Thyroid gland (tissue), 4 donors: ENCODE measurements around the gene RAB3GAP1. TPM values are rescaled to one million over a fixed set of nuclear protein-coding genes. Genes with fewer than 3 reads are reported as not detected.

ENCODE experiments used
- DNase-seq, 2 donors: peaks; one replicate each; pipeline ENCODE4 v3.0.0-alpha.2; 2019
- H3K27ac ChIP-seq, 3 donors: fragments of 200-600 bp; sonication (generic); 1 replicate in 2 of 3; 2 replicates in 1 of 3; pipeline ENCODE4 v1.5.1; 2016 to 2019; ENCODE audit warnings: mild to moderate bottlenecking in 1 of 3, moderate library complexity in 1 of 3
- H3K27me3 ChIP-seq: fragments of 200-600 bp; sonication (generic); one replicate; pipeline ENCODE4 v1.5.1; 2019
- H3K36me3 ChIP-seq, 2 donors: fragments of 200-600 bp; sonication (generic); one replicate each; pipeline ENCODE4 v1.5.1; 2016 to 2019
- H3K4me1 ChIP-seq, 2 donors: fragments of 200-600 bp; sonication (generic); one replicate each; pipeline ENCODE4 v1.5.1; 2017 to 2019
- H3K4me3 ChIP-seq, 3 donors: fragments of 200-600 bp; sonication (generic); replicated peaks in 1 of 3; 1 replicate in 2 of 3; 2 replicates in 1 of 3; pipeline ENCODE4 v1.5.1; 2016; ENCODE audit warnings: mild to moderate bottlenecking in 1 of 3
- H3K9me3 ChIP-seq: fragments of 200-600 bp; sonication (generic); one replicate; pipeline ENCODE4 v1.5.1; 2017
- CTCF ChIP-seq, 6 experiments: fragments of 200-600 bp in 3 of 6; fragments of 450-650 bp in 3 of 6; sonication (generic) in 3 of 6; IDR thresholded peaks; one replicate each; pipeline ENCODE4 v1.5.1; 2016 to 2019; ENCODE audit warnings: antibody characterized with exemption in 6 of 6, mild to moderate bottlenecking in 2 of 6, inconsistent platforms in 1 of 6, moderate library complexity in 1 of 6
- POLR2A ChIP-seq, 2 donors: fragments of 450-650 bp; IDR thresholded peaks; one replicate each; pipeline ENCODE4 v1.6.1; 2017; ENCODE audit warnings: antibody characterized with exemption in 2 of 2, mild to moderate bottlenecking in 2 of 2, moderate library complexity in 1 of 2
- WGBS, 2 donors: methylation state at CpG; one replicate each; pipeline ENCODE4 v1.1.5; 2017; 5-methylcytosine and 5-hydroxymethylcytosine counted together
- intact Hi-C: fragments of 100-400 bp; cut with DNase I; formaldehyde crosslinking; loops from one replicate; pipeline ENCODE4 v1.15.1; 2023
- total RNA-seq, 4 donors: library from RNA; depleted of rRNA; stranded (reverse); fragments of >200 nt; gene quantifications; one replicate each; pipeline ENCODE4 v1.2.3, GENCODE V29; 2016

The RAB3GAP1 gene
- total RNA-seq, 4 donors from 2014 or later, result 53.0 to 74.5 (median 54.3) TPM

DNA sequence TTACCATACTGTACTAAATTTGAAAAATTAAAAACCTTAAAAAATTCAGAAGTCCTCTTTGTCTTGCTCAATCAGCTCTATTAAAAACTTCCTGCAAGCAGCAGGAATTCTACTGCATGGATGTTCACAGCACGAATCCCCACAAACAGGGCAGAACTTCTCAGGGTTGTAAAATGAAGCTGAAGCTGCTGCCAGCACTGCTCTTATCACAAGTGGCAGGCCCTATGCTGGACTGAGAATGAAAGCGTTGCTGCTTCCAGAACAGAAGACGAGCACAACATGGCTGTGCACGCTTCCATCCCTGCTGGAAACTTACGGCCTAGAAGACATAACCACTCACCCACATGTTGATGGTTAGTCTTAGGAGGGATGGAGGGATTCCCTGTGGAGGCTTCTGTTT is 134.0 kb downstream of the RAB3GAP1 start:
- DNase-seq, result no peak
- WGBS, 2 donors, result 85 to 98% methylated on average over 5 of the region's 5 CpGs
- H3K9me3 ChIP-seq, result no peaks in the 10 kb centered on the region
- H3K4me1 ChIP-seq, result no peaks in the 10 kb centered on the region
- H3K4me3 ChIP-seq, result no peak overlapping the region
- H3K27me3 ChIP-seq, result no peaks in the 10 kb centered on the region
- intact Hi-C loops, result no loop called here
- TF ChIP-seq POLR2A (IDR thresholded peaks at IDR 0.05), result no peak
- TF ChIP-seq CTCF (IDR thresholded peaks at IDR 0.05), result no peak
- H3K27ac ChIP-seq, result no peak overlapping the region
- no peaks in the 10 kb centered on the region for H3K36me3 ChIP-seq

DNA sequence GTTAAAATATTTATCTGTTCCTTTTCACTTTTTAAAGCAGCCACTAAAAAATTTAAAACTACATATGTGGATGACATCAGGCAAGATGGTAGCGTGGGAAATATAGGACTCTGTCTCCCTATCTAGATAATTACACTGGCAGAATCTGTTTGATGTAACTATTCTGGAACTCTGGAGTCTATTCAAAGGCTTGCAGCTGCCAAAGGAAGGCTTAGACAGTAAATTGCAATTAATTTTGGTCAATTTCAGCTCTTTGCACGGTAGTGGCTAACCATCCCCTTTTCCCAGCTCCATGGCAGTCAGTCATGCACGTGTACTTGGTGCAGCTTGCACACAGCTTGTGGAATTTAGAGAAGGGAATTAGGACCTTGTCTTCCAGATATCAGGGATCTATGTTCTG is 135.2 kb downstream of the RAB3GAP1 start:
- Histone ChIP-seq H3K9me3 (no peaks in the 10 kb centered on the region), H3K27ac (no peak overlapping the region), H3K4me1 (no peaks in the 10 kb centered on the region), H3K27me3 (no peaks in the 10 kb centered on the region), H3K36me3 (no peaks in the 10 kb centered on the region), H3K4me3 (no peak overlapping the region)
- intact Hi-C loops, result no loop called here
- DNase-seq, result no peak
- TF ChIP-seq POLR2A (IDR thresholded peaks at IDR 0.05), result no peak
- no peak for TF ChIP-seq CTCF (IDR thresholded peaks at IDR 0.05)
- WGBS, 2 donors, result 85 to 87% methylated on average over 3 of the region's 3 CpGs

DNA sequence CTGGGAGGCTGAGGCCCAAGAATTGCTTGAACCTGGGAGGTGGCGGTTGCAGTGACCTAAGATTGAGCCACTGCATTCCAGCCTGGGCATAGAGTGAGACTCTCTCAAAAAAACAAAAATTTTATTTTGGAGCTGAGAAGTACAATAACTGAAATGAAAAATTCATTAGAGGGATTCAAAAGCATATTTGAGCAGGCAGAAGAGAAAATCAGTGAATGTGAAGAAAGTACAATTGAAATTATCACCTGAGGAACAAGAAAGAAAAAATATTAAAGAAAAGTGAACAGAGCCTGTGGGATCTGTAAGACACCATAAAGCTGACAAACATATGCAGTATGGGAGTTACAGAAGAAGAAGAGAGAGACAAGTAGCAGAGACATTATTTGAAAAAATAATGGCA is 137.1 kb downstream of the RAB3GAP1 start:
- intact Hi-C loops, result no loop called here
- TF ChIP-seq CTCF (IDR thresholded peaks at IDR 0.05) (no peak), POLR2A (IDR thresholded peaks at IDR 0.05) (no peak)

DNA sequence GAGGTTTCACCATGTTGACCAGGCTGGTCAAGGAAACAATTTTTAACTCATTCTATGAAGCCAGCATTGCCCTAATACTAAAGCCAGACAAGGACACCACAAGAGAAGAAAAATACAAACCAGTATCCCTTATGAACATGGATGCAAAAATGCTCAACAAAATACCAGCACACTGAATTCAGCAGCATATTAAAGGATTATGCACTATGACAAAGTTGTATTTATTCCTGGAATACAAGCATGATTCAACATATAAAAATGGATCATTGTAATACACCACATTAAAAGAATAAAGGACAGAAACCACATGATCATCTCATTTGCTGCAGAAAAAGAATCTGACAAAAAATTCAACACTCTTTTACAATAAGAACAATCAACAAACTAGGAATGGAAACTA is 138.7 kb downstream of the RAB3GAP1 start:
- Histone ChIP-seq H3K4me1 (no peaks in the 10 kb centered on the region), H3K27ac (no peak overlapping the region), H3K4me3 (no peak overlapping the region), H3K9me3 (no peaks in the 10 kb centered on the region), H3K27me3 (no peaks in the 10 kb centered on the region), H3K36me3 (no peaks in the 10 kb centered on the region)
- TF ChIP-seq POLR2A (IDR thresholded peaks at IDR 0.05) (no peak), CTCF (IDR thresholded peaks at IDR 0.05) (no peak)
- intact Hi-C loops, result no loop called here
- no peak for DNase-seq

More for the DNA sequence above, 137.1 kb downstream of the RAB3GAP1 start:
- Histone ChIP-seq H3K27me3 (no peaks in the 10 kb centered on the region), H3K4me3 (no peak overlapping the region), H3K27ac (no peak overlapping the region), H3K9me3 (no peaks in the 10 kb centered on the region), H3K36me3 (no peaks in the 10 kb centered on the region), H3K4me1 (no peaks in the 10 kb centered on the region)
- 98 to 100% methylated on average over 1 of the region's 1 CpG for WGBS, 2 donors
- no peak for DNase-seq

- H3K27ac ChIP-seq, result peak overlapping the region in 1 of 3 donors; percentile 17
- WGBS, 2 donors, result 29 to 32% methylated on average over 3 of the region's 3 CpGs
- H3K27me3 ChIP-seq, result no peaks in the 10 kb centered on the region
- TF ChIP-seq POLR2A (IDR thresholded peaks at IDR 0.05) (no peak), CTCF (IDR thresholded peaks at IDR 0.05) (no peak)
- DNase-seq, result peak; percentile 65 to 74
- intact Hi-C loops, result no loop called here
- no peaks in the 10 kb centered on the region for H3K36me3 ChIP-seq
- H3K9me3 ChIP-seq, result no peaks in the 10 kb centered on the region
- no peaks in the 10 kb centered on the region for H3K4me1 ChIP-seq
- no peak overlapping the region for H3K4me3 ChIP-seq
These were observed 146.4 kb downstream of the RAB3GAP1 start for GRCh38 chr2:135198481-135198880.
